Pancreas (tissue), 10 donors: ENCODE measurements around the gene KCNA2. TPM values are rescaled to one million over a fixed set of nuclear protein-coding genes. Genes with fewer than 3 reads are reported as not detected.

Experiments
- ATAC-seq, 4 donors: fragments of 200-7000 bp; cut with Tn5 transposase; one replicate each; pipeline versions ENCODE4 v1.8.0 to v1.9.1; 2020; ENCODE audit warnings: mild to moderate bottlenecking in 4 of 4, moderate library complexity in 4 of 4
- DNase-seq, 6 donors: peaks; one replicate each; pipeline ENCODE4 v3.0.0-alpha.2; 2020
- FAIRE-seq: peaks from 2 replicates; lab custom pipeline; 2012; peaks lifted over from hg19 to GRCh38; lab: Jason Lieb, UNC
- H3K27ac ChIP-seq, 4 donors: fragments of 200-600 bp; sonication (generic); 1 replicate in 3 of 4; 2 replicates in 1 of 4; pipeline versions ENCODE4 v1.5.0 to v1.8.0; 2020
- H3K27me3 ChIP-seq, 4 donors: fragments of 200-600 bp; one replicate each; pipeline ENCODE4 v1.8.0; 2021
- H3K36me3 ChIP-seq, 3 donors: fragments of 200-600 bp; sonication (generic) in 1 of 3; one replicate each; pipeline versions ENCODE4 v1.5.0 to v1.8.0; 2020 to 2021
- H3K4me1 ChIP-seq, 3 donors: fragments of 200-600 bp; one replicate each; pipeline ENCODE4 v1.8.0; 2021
- H3K4me3 ChIP-seq, 4 donors: fragments of 200-600 bp; sonication (generic) in 2 of 4; one replicate each; pipeline versions ENCODE4 v1.5.0 to v1.8.0; 2020 to 2021
- H3K9me3 ChIP-seq, 4 donors: fragments of 200-600 bp; one replicate each; pipeline ENCODE4 v1.8.0; 2021
- WGBS, 2 donors: extraction: QIAGEN DNeasy Blood & Tissue Kit; methylation state at CpG; one replicate each; pipeline ENCODE4 v1.1.7; 2013; 5-methylcytosine and 5-hydroxymethylcytosine counted together
- intact Hi-C, 3 donors: fragments of 100-400 bp; cut with DNase I; formaldehyde crosslinking; loops; one replicate each; pipeline versions ENCODE4 v1.11.1 to v1.14.2; 2022
- polyA plus RNA-seq, 2 donors: library from polyadenylated mRNA; stranded (reverse); fragments of 200-250 nt; gene quantifications; one replicate each; pipeline ENCODE4 v1.2.3, GENCODE V29; 2013
- total RNA-seq, 6 donors: library from RNA; stranded (reverse); fragmentation: NEBNext Ultra II Directional in 4 of 6; extraction: Animal tissue kit (Norgen Biotek cat#: 25700) in 4 of 6; gene quantifications; one replicate each; pipeline versions ENCODE4 v1.2.1 to v1.2.4, GENCODE V29; 2021 to 2023
- TF ChIP-seq, protein P1 (sequence below), 4 donors: fragments of 200-600 bp; sonication (generic) in 3 of 4; IDR thresholded peaks; one replicate each; pipeline versions ENCODE4 v1.5.0 to v1.8.0; 2021; ENCODE audit warnings: antibody characterized with exemption in 4 of 4
- donor health status: healthy with polysubstance abuse.
- donor health status: DM: no; HTN: no; CAD: no; lungs with moderate emphysema.
- donor health status: DM: no; HTN: no; CAD: no.
- donor health status: control.
- donor health status: control.
- donor health status: Bipolar disorder and iron deficiency.
- donor health status: DM: yes; HTN: yes; CAD: no.
- donor health status: DM: no; HTN: no; CAD: no.
- donor health status: DM: no; HTN: no; CAD: no.
- donor health status: DM: yes; HTN: yes; CAD: no.

The KCNA2 gene
- total and polyA plus RNA-seq, 8 donors: 0.21 to 1.6 (median 0.64) TPM

- intact Hi-C loops: no loop called here
- WGBS, 2 donors: 41 to 46% methylated on average over 3 of the region's 3 CpGs
- DNase-seq: no peak
- FAIRE-seq: no peak
- no peak overlapping the region for H3K4me3 ChIP-seq
- TF ChIP-seq, protein P1, sequence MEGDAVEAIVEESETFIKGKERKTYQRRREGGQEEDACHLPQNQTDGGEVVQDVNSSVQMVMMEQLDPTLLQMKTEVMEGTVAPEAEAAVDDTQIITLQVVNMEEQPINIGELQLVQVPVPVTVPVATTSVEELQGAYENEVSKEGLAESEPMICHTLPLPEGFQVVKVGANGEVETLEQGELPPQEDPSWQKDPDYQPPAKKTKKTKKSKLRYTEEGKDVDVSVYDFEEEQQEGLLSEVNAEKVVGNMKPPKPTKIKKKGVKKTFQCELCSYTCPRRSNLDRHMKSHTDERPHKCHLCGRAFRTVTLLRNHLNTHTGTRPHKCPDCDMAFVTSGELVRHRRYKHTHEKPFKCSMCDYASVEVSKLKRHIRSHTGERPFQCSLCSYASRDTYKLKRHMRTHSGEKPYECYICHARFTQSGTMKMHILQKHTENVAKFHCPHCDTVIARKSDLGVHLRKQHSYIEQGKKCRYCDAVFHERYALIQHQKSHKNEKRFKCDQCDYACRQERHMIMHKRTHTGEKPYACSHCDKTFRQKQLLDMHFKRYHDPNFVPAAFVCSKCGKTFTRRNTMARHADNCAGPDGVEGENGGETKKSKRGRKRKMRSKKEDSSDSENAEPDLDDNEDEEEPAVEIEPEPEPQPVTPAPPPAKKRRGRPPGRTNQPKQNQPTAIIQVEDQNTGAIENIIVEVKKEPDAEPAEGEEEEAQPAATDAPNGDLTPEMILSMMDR (IDR thresholded peaks at IDR 0.05): no peak
- no peaks in the 10 kb centered on the region for H3K36me3 ChIP-seq
- H3K27me3 ChIP-seq: no peaks in the 10 kb centered on the region
- no peak for ATAC-seq
- no peaks in the 10 kb centered on the region for H3K9me3 ChIP-seq
- H3K4me1 ChIP-seq: no peaks in the 10 kb centered on the region
- H3K27ac ChIP-seq: no peak overlapping the region
Observed at GRCh38 chr1:110566836-110567235, 39.3 kb downstream of the KCNA2 start.

DNA sequence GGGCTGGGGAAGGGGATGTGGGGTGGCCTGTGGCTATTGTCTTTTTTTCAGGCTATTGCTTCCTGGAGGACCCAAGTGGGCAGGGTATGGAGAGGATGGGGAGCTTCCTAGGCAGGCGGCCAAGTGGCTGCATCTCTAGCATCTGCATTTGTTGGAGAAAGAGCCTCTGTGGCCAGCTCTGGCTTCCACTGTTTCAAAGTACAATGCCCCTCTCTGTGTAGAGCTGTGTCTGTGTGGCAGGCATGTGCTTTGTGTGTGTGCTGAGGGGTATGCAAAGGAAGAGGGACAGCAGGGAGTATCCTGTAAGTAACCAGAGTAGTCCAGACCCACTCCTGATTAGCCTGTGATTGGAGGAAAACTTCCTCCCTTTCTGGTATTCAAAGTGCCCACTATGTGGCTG, 40.6 kb downstream of the KCNA2 start:
- H3K9me3 ChIP-seq: no peaks in the 10 kb centered on the region
- H3K36me3 ChIP-seq: no peaks in the 10 kb centered on the region
- 48 to 69% methylated on average over 1 of the region's 1 CpG for WGBS, 2 donors
- no peaks in the 10 kb centered on the region for H3K4me1 ChIP-seq
- FAIRE-seq: no peak
- no peak overlapping the region for H3K27ac ChIP-seq
- H3K27me3 ChIP-seq: no peaks in the 10 kb centered on the region
- no peak for ATAC-seq
- intact Hi-C loops: no loop called here
- TF ChIP-seq, protein P1 (IDR thresholded peaks at IDR 0.05): no peak
- no peak for DNase-seq
- no peak overlapping the region for H3K4me3 ChIP-seq

GRCh38 chr1:110563089-110563488, 43.1 kb downstream of the KCNA2 start:
- intact Hi-C loops: no loop called here
- TF ChIP-seq, protein P1 (IDR thresholded peaks at IDR 0.05): no peak
- no peak for ATAC-seq
- Histone ChIP-seq H3K4me3 (no peak overlapping the region), H3K4me1 (no peaks in the 10 kb centered on the region), H3K27me3 (no peaks in the 10 kb centered on the region), H3K9me3 (no peaks in the 10 kb centered on the region), H3K36me3 (no peaks in the 10 kb centered on the region), H3K27ac (no peak overlapping the region)
- DNase-seq: no peak
- WGBS, 2 donors: 65 to 71% methylated on average over 4 of the region's 4 CpGs
- FAIRE-seq: no peak

- no peak for FAIRE-seq
- TF ChIP-seq, protein P1 (IDR thresholded peaks at IDR 0.05): no peak
- H3K27ac ChIP-seq: no peak overlapping the region
Observed at GRCh38 chr1:110561596-110561995, 44.6 kb downstream of the KCNA2 start.

DNA sequence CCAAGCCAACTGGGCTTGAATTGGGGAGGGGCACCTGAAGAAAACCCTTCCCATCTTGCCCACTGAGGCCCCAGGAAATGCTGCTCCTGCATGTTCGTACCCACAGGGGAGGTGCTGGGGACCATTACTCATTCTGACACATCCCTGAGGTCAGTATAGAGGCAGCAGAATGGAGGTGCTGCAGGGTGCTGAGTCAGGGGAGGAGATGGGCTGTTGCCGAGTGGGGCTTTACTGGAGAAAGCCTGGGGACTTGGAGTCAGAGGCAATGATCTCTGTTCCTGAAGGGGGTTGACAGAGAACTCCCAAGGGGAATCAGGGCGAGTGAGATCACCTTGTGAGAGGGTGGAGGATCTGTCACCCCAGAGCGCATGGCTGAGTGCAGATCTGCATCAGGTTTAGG, 47.0 kb downstream of the KCNA2 start:
- H3K27ac ChIP-seq: no peak overlapping the region
- no peaks in the 10 kb centered on the region for H3K9me3 ChIP-seq
- intact Hi-C loops: no loop called here
- H3K27me3 ChIP-seq: peaks cover 0 to 7% (median 0%) of the 10 kb centered on the region in 4 donors
- DNase-seq (no peak), ATAC-seq (no peak), FAIRE-seq (no peak)
- WGBS, 2 donors: 40 to 46% methylated on average over 4 of the region's 4 CpGs
- H3K4me3 ChIP-seq: no peak overlapping the region
- TF ChIP-seq, protein P1 (IDR thresholded peaks at IDR 0.05): no peak
- H3K4me1 ChIP-seq: no peaks in the 10 kb centered on the region
- H3K36me3 ChIP-seq: no peaks in the 10 kb centered on the region

More at GRCh38 chr1:110561596-110561995, 44.6 kb downstream of the KCNA2 start:
- H3K9me3 ChIP-seq: no peaks in the 10 kb centered on the region
- no peaks in the 10 kb centered on the region for H3K27me3 ChIP-seq
- intact Hi-C loops: no loop called here
- ATAC-seq (no peak), DNase-seq (no peak)
- 67 to 85% methylated on average over 7 of the region's 7 CpGs for WGBS, 2 donors
- H3K36me3 ChIP-seq: no peaks in the 10 kb centered on the region
- no peak overlapping the region for H3K4me3 ChIP-seq
- no peaks in the 10 kb centered on the region for H3K4me1 ChIP-seq
